K562 (cell line): ENCODE data around the gene HMG20B.

Source experiments
- CBFB ChIP-seq: sonication (generic); formaldehyde crosslinking; IDR thresholded peaks from 2 replicates; pipeline ENCODE4 v1.4.0; 2020; ENCODE audit warnings: mild to moderate bottlenecking, missing genetic modification reagents
- CTCF ChIP-seq, 3 experiments: IDR thresholded peaks in 2 of 3; conservative IDR thresholded peaks in 1 of 3; 2 replicates each; pipeline ENCODE4 v1.5.1; 2011 to 2012; ENCODE audit warnings: low read length in 3 of 3, mild to moderate bottlenecking in 3 of 3, control low read depth in 2 of 3, improper control_type of control experiment in 1 of 3, inconsistent platforms in 1 of 3, low read depth in 1 of 3, mixed read lengths in 1 of 3, moderate library complexity in 1 of 3; ENCODE audit not compliant: insufficient read depth in 2 of 3
- ERF ChIP-seq: fragments of 450-650 bp; formaldehyde crosslinking; IDR thresholded peaks from 2 replicates; pipeline ENCODE4 v1.4.0; 2020; ENCODE audit warnings: mild to moderate bottlenecking, mixed read lengths
- KLF16 ChIP-seq: IDR thresholded peaks from 2 replicates; pipeline ENCODE4 v1.6.1; 2016; ENCODE audit warnings: antibody characterized with exemption
- MCM2 ChIP-seq: fragments of 450-650 bp; IDR thresholded peaks from 2 replicates; pipeline ENCODE4 v1.6.1; 2017; ENCODE audit warnings: low read depth, mild to moderate bottlenecking
- POLR2AphosphoS5 ChIP-seq: IDR thresholded peaks from 2 replicates; pipeline ENCODE4 v1.6.1; 2011; ENCODE audit warnings: mild to moderate bottlenecking, low read depth, low read length, moderate library complexity; ENCODE audit not compliant: control insufficient read depth, insufficient read depth
- SMARCB1 ChIP-seq: IDR thresholded peaks from 2 replicates; pipeline ENCODE4 v1.6.1; 2011; ENCODE audit warnings: improper control_type of control experiment, low read depth; ENCODE audit not compliant: insufficient read length
- STAG1 ChIP-seq: sonication (generic); formaldehyde crosslinking; IDR thresholded peaks from 2 replicates; pipeline ENCODE4 v1.5.0; 2020; ENCODE audit warnings: missing genetic modification reagents, borderline replicate concordance
- TAF7 ChIP-seq: fragments of 450-650 bp; IDR thresholded peaks from 2 replicates; pipeline ENCODE4 v1.6.1; 2016; ENCODE audit warnings: missing genetic modification characterization, missing compliant biosample characterization
- ZBTB12 ChIP-seq: fragments of 250-450 bp; sonication (Bioruptor Pico); IDR thresholded peaks from 2 replicates; pipeline ENCODE4 v1.4.0; 2020

- TF ChIP-seq CTCF (IDR thresholded peaks at IDR 0.05 in 2 of 3, conservative IDR thresholded peaks at IDR 0.05 in 1 of 3; ENCODE audit: insufficient read depth in 2 of 3, low read depth in 1 of 3, low read length in 3 of 3) (no peak), ZBTB12 (CRISPR knock-in tag) (no peak), ERF (no peak), STAG1 (CRISPR knock-in tag) (no peak), KLF16 (no peak), MCM2 (no peak), POLR2AphosphoS5 (no peak), SMARCB1 (no peak), TAF7 (tag) (no peak), CBFB (CRISPR knock-in tag) (no peak)
Observed at GRCh38 chr19:3536429-3537100, 36.2 kb upstream of the HMG20B start.
